Bronchial epithelial cell (primary cell): ENCODE results near the gene CXCL5. TPM values are rescaled to one million over a fixed set of nuclear protein-coding genes. Genes with fewer than 3 reads are reported as not detected.

Experiments used
- DNase-seq: peaks from one replicate; pipeline ENCODE4 v3.0.0-alpha.2; 2010; ENCODE audit warnings: low read depth
- FAIRE-seq: peaks from 2 replicates; lab custom pipeline; 2011; peaks lifted over from hg19 to GRCh38; lab: Jason Lieb, UNC
- H3K27me3 ChIP-seq: 2 replicates; pipeline ENCODE4 v1.5.1; 2011; ENCODE audit warnings: low read length; ENCODE audit not compliant: control insufficient read depth, insufficient read depth
- H3K36me3 ChIP-seq: 2 replicates; pipeline ENCODE4 v1.5.1; 2011; ENCODE audit warnings: low read length; ENCODE audit not compliant: control insufficient read depth, insufficient read depth
- H3K4me3 ChIP-seq: 2 replicates; pipeline ENCODE4 v1.5.1; 2011; ENCODE audit warnings: mild to moderate bottlenecking, low read depth, low read length, control low read depth
- total RNA-seq: library from RNA; depleted of rRNA; stranded (reverse); fragments of >200 nt; gene quantifications from 2 replicates; pipeline ENCODE4 v1.2.1, GENCODE V29; 2014
- TF ChIP-seq, protein P1 (sequence below): IDR thresholded peaks from 2 replicates; pipeline ENCODE4 v1.5.1; 2011; ENCODE audit warnings: mild to moderate bottlenecking, moderate library complexity, low read length, control low read depth, inconsistent platforms; ENCODE audit not compliant: insufficient read depth, severe bottlenecking

CXCL5 gene
- total RNA-seq, 1 donor from 2014 or later, result 0.53 TPM

DNA sequence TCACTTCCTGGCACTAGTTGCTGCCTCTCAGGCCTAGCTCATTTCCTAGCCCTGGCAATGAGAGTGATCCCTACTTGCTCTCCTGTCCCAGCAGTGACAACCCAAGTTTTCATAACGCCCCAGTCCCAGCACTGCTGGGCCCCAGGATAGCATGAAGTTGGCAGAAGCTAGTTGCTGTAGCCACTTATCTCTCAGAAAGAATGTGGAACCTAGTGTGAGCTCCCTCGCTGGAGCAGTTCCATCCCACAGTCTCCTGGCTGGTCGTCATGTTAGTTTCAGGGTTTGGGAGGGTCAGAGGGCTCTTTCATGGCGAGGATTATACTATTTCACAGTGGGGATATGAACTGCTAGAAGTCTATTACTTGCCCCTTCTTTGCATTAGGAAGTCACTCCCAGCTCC, 21.8 kb downstream of the CXCL5 start:
- H3K36me3 ChIP-seq, result no peaks in the 10 kb centered on the region
- FAIRE-seq (no peak), DNase-seq (no peak)
- H3K4me3 ChIP-seq, result no peak overlapping the region
- TF ChIP-seq, protein P1, sequence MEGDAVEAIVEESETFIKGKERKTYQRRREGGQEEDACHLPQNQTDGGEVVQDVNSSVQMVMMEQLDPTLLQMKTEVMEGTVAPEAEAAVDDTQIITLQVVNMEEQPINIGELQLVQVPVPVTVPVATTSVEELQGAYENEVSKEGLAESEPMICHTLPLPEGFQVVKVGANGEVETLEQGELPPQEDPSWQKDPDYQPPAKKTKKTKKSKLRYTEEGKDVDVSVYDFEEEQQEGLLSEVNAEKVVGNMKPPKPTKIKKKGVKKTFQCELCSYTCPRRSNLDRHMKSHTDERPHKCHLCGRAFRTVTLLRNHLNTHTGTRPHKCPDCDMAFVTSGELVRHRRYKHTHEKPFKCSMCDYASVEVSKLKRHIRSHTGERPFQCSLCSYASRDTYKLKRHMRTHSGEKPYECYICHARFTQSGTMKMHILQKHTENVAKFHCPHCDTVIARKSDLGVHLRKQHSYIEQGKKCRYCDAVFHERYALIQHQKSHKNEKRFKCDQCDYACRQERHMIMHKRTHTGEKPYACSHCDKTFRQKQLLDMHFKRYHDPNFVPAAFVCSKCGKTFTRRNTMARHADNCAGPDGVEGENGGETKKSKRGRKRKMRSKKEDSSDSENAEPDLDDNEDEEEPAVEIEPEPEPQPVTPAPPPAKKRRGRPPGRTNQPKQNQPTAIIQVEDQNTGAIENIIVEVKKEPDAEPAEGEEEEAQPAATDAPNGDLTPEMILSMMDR, result no peak
- H3K27me3 ChIP-seq, result no peaks in the 10 kb centered on the region

DNA sequence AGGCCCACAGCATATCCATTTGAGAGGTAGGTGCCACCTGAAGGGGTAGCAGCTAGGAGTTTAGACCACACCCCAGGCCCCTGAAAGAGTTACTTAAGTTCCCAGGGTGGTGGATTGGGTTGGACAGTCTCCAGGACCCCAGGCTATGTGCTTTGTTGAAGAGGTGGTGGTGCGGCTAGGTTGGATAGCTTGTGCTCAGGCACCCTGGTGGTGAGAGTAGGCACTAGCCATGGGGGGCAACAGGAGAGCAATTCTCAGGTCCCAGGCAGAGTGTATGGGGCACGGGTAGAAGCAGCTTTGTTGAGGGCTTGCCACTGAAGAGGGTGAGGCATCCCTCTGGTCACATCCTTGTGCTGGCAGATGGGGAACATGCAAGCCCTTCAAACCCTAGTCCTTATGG, 22.3 kb downstream of the CXCL5 start:
- FAIRE-seq (no peak), DNase-seq (no peak)
- TF ChIP-seq, protein P1, result no peak
- no peak overlapping the region for H3K4me3 ChIP-seq
- no peaks in the 10 kb centered on the region for H3K36me3 ChIP-seq
- H3K27me3 ChIP-seq, result no peaks in the 10 kb centered on the region

DNA sequence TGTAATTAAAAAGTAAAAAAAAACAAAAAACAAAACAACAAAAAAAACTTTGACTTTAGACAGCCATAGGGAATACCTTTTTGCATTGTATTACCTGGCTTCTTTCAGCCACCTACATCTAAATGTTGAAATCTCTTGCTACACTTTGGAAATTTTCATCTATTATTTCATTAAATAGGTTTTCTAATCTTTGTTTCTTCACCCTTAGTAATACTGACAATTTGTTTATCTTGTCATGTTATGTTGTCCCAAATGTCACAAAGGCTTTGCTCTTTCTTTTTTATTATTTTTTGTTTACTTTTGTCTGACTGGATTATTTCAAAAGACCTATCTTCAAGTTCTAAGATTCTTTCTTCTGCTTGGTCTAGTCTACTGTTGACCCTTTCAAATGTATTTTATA, 24.1 kb downstream of the CXCL5 start:
- TF ChIP-seq, protein P1, result no peak
- no peak overlapping the region for H3K4me3 ChIP-seq
- H3K27me3 ChIP-seq, result no peaks in the 10 kb centered on the region
- FAIRE-seq (no peak), DNase-seq (no peak)
- H3K36me3 ChIP-seq, result no peaks in the 10 kb centered on the region

- no peak for FAIRE-seq
- H3K4me3 ChIP-seq, result no peak overlapping the region
- DNase-seq, result no peak
- TF ChIP-seq, protein P1, result no peak
- H3K27me3 ChIP-seq, result no peaks in the 10 kb centered on the region
- H3K36me3 ChIP-seq, result no peaks in the 10 kb centered on the region
Measured at GRCh38 chr4:73970945-73971344, 27.5 kb downstream of the CXCL5 start.

- Histone ChIP-seq H3K36me3 (no peaks in the 10 kb centered on the region), H3K4me3 (no peak overlapping the region), H3K27me3 (no peaks in the 10 kb centered on the region)
- DNase-seq (no peak), FAIRE-seq (no peak)
- TF ChIP-seq, protein P1, result no peak
Measured at GRCh38 chr4:73970011-73970410, 28.5 kb downstream of the CXCL5 start.

GRCh38 chr4:73967866-73968265, 30.6 kb downstream of the CXCL5 start:
- FAIRE-seq (no peak), DNase-seq (no peak)
- TF ChIP-seq, protein P1, result no peak
- Histone ChIP-seq H3K27me3 (no peaks in the 10 kb centered on the region), H3K36me3 (no peaks in the 10 kb centered on the region), H3K4me3 (no peak overlapping the region)
